K562 (cell line): ENCODE data around the gene PTPRO. TPM values are rescaled to one million over a fixed set of nuclear protein-coding genes. Genes with fewer than 3 reads are reported as not detected.

Experiments
- ATAC-seq: fragments of 200-7000 bp; cut with Tn5 transposase; 3 replicates; pipeline ENCODE4 v1.9.1; 2020; ENCODE audit warnings: moderate library complexity
- BruUV-seq: library from RNA; stranded (reverse); fragments of 400-500 nt; replicated peaks from 2 replicates; lab custom pipeline; 2021; lab: Mats Ljungman, UMichigan
- CTCF ChIA-PET: fragments of 300-600 bp; formaldehyde crosslinking; extraction: SDS; loops from one replicate; lab custom pipeline; 2021; ENCODE audit warnings: low intra/inter-chr PET ratio; lab: Yijun Ruan, JAX
- POLR2A ChIA-PET: fragments of 300-600, 350-650 bp; sonication (Branson Sonifier 250); formaldehyde crosslinking; extraction: SDS; loops from one replicate; lab custom pipeline; 2021; ENCODE audit warnings: antibody characterized with exemption, inconsistent platforms; lab: Yijun Ruan, JAX
- DNase-seq, 4 experiments: peaks; one replicate each; pipeline versions ENCODE4 v3.0.0 to v3.0.0-alpha.2; 2011 to 2018; ENCODE audit warnings: low spot score in 3 of 4, mixed read lengths in 3 of 4; ENCODE audit errors: extremely low read depth in 1 of 4
- FAIRE-seq: peaks from 2 replicates; lab custom pipeline; 2011; peaks lifted over from hg19 to GRCh38; lab: Jason Lieb, UNC
- H2AFZ ChIP-seq: 2 replicates; pipeline ENCODE4 v1.6.0; 2011; ENCODE audit warnings: low read depth, low read length, control low read depth, inconsistent platforms
- H3K27ac ChIP-seq: fragments of 200-600 bp; 3 replicates; pipeline ENCODE4 v1.8.0; 2011; ENCODE audit warnings: low read depth, mild to moderate bottlenecking, control low read depth, inconsistent platforms, low read length, moderate library complexity, mixed read lengths; ENCODE audit errors: extremely low read depth
- H3K27me3 ChIP-seq, 2 experiments: fragments of 300-600 bp in 1 of 2; 2 replicates in 1 of 2; 3 replicates in 1 of 2; pipeline versions ENCODE4 v1.6.0 to v1.8.0; 2011; ENCODE audit warnings: inconsistent platforms in 2 of 2, low read length in 2 of 2, mild to moderate bottlenecking in 1 of 2, mixed read lengths in 1 of 2, moderate library complexity in 1 of 2; ENCODE audit not compliant: control insufficient read depth in 2 of 2, insufficient read depth in 2 of 2
- H3K36me3 ChIP-seq: fragments of 300-600 bp; 3 replicates; pipeline ENCODE4 v1.8.0; 2011; ENCODE audit warnings: mild to moderate bottlenecking, low read length, inconsistent platforms; ENCODE audit not compliant: control insufficient read depth, insufficient read depth
- H3K4me1 ChIP-seq, 2 experiments: fragments of 200-600 bp in 1 of 2; replicated peaks in 1 of 2; 2 replicates in 1 of 2; 3 replicates in 1 of 2; pipeline versions ENCODE4 v1.5.1 to v1.8.0; 2011; ENCODE audit warnings: inconsistent platforms in 2 of 2, low read length in 2 of 2, mild to moderate bottlenecking in 1 of 2, mixed read lengths in 1 of 2, moderate library complexity in 1 of 2; ENCODE audit not compliant: control insufficient read depth in 2 of 2, insufficient read depth in 2 of 2
- H3K4me2 ChIP-seq: 2 replicates; pipeline ENCODE4 v1.6.1; 2011; ENCODE audit warnings: low read length, control low read depth, inconsistent platforms, mixed read lengths; ENCODE audit not compliant: insufficient read depth
- H3K4me3 ChIP-seq: fragments of 200-600 bp; sonication (generic), shearing (Covaris generic); 2 replicates; pipeline ENCODE4 v1.5.1; 2016; ENCODE audit warnings: control low read depth, inconsistent platforms
- H3K79me2 ChIP-seq: fragments of 200-600 bp; 3 replicates; pipeline ENCODE4 v1.8.0; 2011; ENCODE audit warnings: low read length, inconsistent platforms; ENCODE audit not compliant: control insufficient read depth, insufficient read depth
- H3K9ac ChIP-seq, 2 experiments: 2 replicates each; pipeline versions ENCODE4 v1.6.0 to v1.6.1; 2011; ENCODE audit warnings: low read depth in 2 of 2, low read length in 2 of 2, control low read depth in 1 of 2, inconsistent platforms in 1 of 2, mild to moderate bottlenecking in 1 of 2, mixed read lengths in 1 of 2; ENCODE audit not compliant: insufficient read depth in 1 of 2
- H3K9me1 ChIP-seq: one replicate; pipeline ENCODE4 v1.6.0; 2011; ENCODE audit warnings: inconsistent platforms, mild to moderate bottlenecking, low read length, moderate library complexity; ENCODE audit not compliant: control insufficient read depth, insufficient read depth
- H3K9me3 ChIP-seq: replicated peaks from 2 replicates; pipeline ENCODE4 v1.5.1; 2011; ENCODE audit warnings: low read depth, low read length, inconsistent platforms; ENCODE audit not compliant: control insufficient read depth, insufficient read depth
- H4K20me1 ChIP-seq: replicated peaks from 2 replicates; pipeline ENCODE4 v1.6.1; 2011; ENCODE audit warnings: low read length, inconsistent platforms, mixed read lengths; ENCODE audit not compliant: control insufficient read depth, insufficient read depth
- BCOR ChIP-seq: fragments of 450-650 bp; IDR thresholded peaks from 2 replicates; pipeline ENCODE4 v1.6.1; 2016
- CHCHD3 ChIP-seq: fragments of 250-450 bp; sonication (Bioruptor Pico); IDR thresholded peaks from 2 replicates; pipeline ENCODE4 v2.1.2; 2022; ENCODE audit warnings: mild to moderate bottlenecking
- ESRRA ChIP-seq: fragments of 450-650 bp; IDR thresholded peaks from 2 replicates; pipeline ENCODE4 v1.6.1; 2014; ENCODE audit warnings: low read depth, mild to moderate bottlenecking, moderate library complexity, borderline replicate concordance
- FOXK2 ChIP-seq, 2 experiments: fragments of 450-650 bp; IDR thresholded peaks in 1 of 2; conservative IDR thresholded peaks in 1 of 2; 2 replicates each; pipeline ENCODE4 v1.6.1; 2016; ENCODE audit warnings: low read depth in 2 of 2, mild to moderate bottlenecking in 1 of 2
- GATA2 ChIP-seq: sonication (generic); formaldehyde crosslinking; IDR thresholded peaks from 2 replicates; pipeline ENCODE4 v1.4.0; 2020; ENCODE audit warnings: mild to moderate bottlenecking, missing genetic modification reagents
- GATAD2B ChIP-seq: fragments of 450-650 bp; IDR thresholded peaks from 2 replicates; pipeline ENCODE4 v1.6.1; 2017; ENCODE audit warnings: mild to moderate bottlenecking, borderline replicate concordance
- JUND ChIP-seq, 2 experiments: IDR thresholded peaks; 2 replicates in 1 of 2; 3 replicates in 1 of 2; pipeline ENCODE4 v1.6.1; 2011; ENCODE audit warnings: borderline replicate concordance in 2 of 2, low read depth in 2 of 2, low read length in 2 of 2, improper control_type of control experiment in 1 of 2, missing biosample characterization in 1 of 2, missing genetic modification characterization in 1 of 2, missing genetic modification reagents in 1 of 2
- MEF2D ChIP-seq: conservative IDR thresholded peaks from 2 replicates; pipeline ENCODE4 v1.6.1; 2016; ENCODE audit warnings: low read depth, missing genetic modification characterization, missing compliant biosample characterization
- NCOA2 ChIP-seq, 2 experiments: fragments of 450-650 bp; IDR thresholded peaks; 2 replicates each; pipeline ENCODE4 v1.6.1; 2018; ENCODE audit warnings: mild to moderate bottlenecking in 2 of 2, moderate library complexity in 1 of 2; ENCODE audit not compliant: partially characterized antibody in 2 of 2
- NFRKB ChIP-seq: fragments of 450-650 bp; IDR thresholded peaks from 2 replicates; pipeline ENCODE4 v1.6.1; 2016; ENCODE audit warnings: low read depth
- ZBTB34 ChIP-seq: fragments of 250-450 bp; sonication (Bioruptor Pico); IDR thresholded peaks from 2 replicates; pipeline ENCODE4 v1.8.0; 2021; ENCODE audit warnings: mild to moderate bottlenecking, moderate library complexity
- ZBTB49 ChIP-seq: sonication (generic); formaldehyde crosslinking; IDR thresholded peaks from 2 replicates; pipeline ENCODE4 v1.8.0; 2022; ENCODE audit warnings: missing genetic modification reagents, mild to moderate bottlenecking, borderline replicate concordance
- ZNF586 ChIP-seq: fragments of 450-650 bp; formaldehyde crosslinking; conservative IDR thresholded peaks from 2 replicates; pipeline ENCODE4 v1.4.0; 2020; ENCODE audit warnings: mild to moderate bottlenecking, moderate library complexity
- WGBS: fragments of 100-300 bp; shearing (Covaris generic); methylation state at CpG from one replicate; pipeline ENCODE4 v1.1.6; 2016; ENCODE audit warnings: low coverage, mixed read lengths; ENCODE audit not compliant: insufficient coverage; ENCODE audit errors: missing lambda C conversion rate; 5-methylcytosine and 5-hydroxymethylcytosine counted together
- in situ Hi-C: fragments of 300-500 bp; cut with MboI; formaldehyde crosslinking; loops from 4 replicates; pipeline ENCODE4 v1.15.0; 2018; ENCODE audit warnings: inconsistent platforms, mixed read lengths
- intact Hi-C: fragments of 100-400 bp; cut with micrococcal nuclease; formaldehyde crosslinking; loops from 2 replicates; pipeline ENCODE4 v1.14.2; 2022
- polyA plus RNA-seq, 8 experiments: library from polyadenylated mRNA; depleted of rRNA in 4 of 8; stranded (reverse) in 5 of 8; unstranded in 3 of 8; fragments of >200 nt; fragmentation: Nextera tagmentation in 2 of 8; fragmentation: Illumina TruSeq in 1 of 8; extraction: Ambion mirVana in 2 of 8; extraction: Trizol in 1 of 8; gene quantifications; 2 replicates each; pipeline versions ENCODE4 v1.2.1 to v1.2.3, GENCODE V29; 2011 to 2014; ENCODE audit warnings: inconsistent platforms in 1 of 8, missing spikeins in 1 of 8
- total RNA-seq, 7 experiments: library from RNA; depleted of rRNA in 6 of 7; stranded (reverse); fragments of >200 nt in 6 of 7; fragmentation: Illumina TruSeq in 2 of 7; extraction: Trizol in 2 of 7; gene quantifications; 2 replicates each; pipeline versions ENCODE4 v1.2.1 to v1.2.3, GENCODE V29; 2011 to 2021; ENCODE audit warnings: low replicate concordance in 1 of 7
- TF ChIP-seq, protein P1 (sequence below): fragments of 250-450 bp; sonication (Bioruptor Pico); IDR thresholded peaks from 2 replicates; pipeline ENCODE4 v1.8.0; 2022; ENCODE audit warnings: moderate library complexity, mild to moderate bottlenecking, inconsistent platforms
- TF ChIP-seq, protein P2 (sequence below): sonication (generic); formaldehyde crosslinking; IDR thresholded peaks from 2 replicates; pipeline ENCODE4 v1.9.0; 2022; ENCODE audit warnings: mild to moderate bottlenecking, missing genetic modification reagents

Gene PTPRO
- total and polyA plus RNA-seq, 9 of the 15 experiments (the other 6 are each of a cell fraction or from before 2014, with no cell fraction given), result 0.22 TPM; not detected in 8

DNA sequence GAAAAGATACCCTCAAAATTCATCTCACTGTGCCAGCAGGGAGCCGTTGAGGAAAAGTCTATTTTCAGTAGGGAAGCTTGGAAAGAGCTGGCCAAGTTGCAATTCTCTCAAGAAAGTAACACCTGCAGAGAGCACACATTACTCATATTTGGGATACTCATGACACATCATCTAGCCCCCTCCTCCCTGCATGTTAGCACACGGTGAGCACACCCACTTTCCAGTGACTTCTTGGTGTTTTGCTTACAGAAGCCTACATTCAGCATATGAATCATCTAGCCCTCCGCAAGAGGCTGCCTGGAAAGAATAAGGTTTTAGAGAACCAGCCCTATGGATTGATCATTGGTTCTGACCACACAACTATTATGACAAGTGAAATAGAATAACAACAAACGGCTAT lies 124.5 kb downstream of the PTPRO start (continued):
- no peak for TF ChIP-seq CHCHD3 (CRISPR knock-in tag)
- TF ChIP-seq, all 486 proteins: peak for 0

- Histone ChIP-seq H3K9ac (no peak overlapping the region), H3K27me3 (no peaks in the 10 kb centered on the region), H3K9me3 (no peaks in the 10 kb centered on the region), H3K27ac (no peak overlapping the region), H2AFZ (no peak overlapping the region), H3K4me2 (no peak overlapping the region), H3K4me1 (no peaks in the 10 kb centered on the region), H4K20me1 (no peaks in the 10 kb centered on the region), H3K79me2 (no peaks in the 10 kb centered on the region), H3K36me3 (no peaks in the 10 kb centered on the region), H3K4me3 (no peak overlapping the region), H3K9me1 (no peaks in the 10 kb centered on the region)
- in situ Hi-C loops, result no loop called here
- no TSS peak for BruUV-seq
- ChIA-PET CTCF (no interaction called here), POLR2A (no interaction called here)
- intact Hi-C loops, result no loop called here
- no peak for ATAC-seq
- FAIRE-seq, result no peak
- DNase-seq, result no peak
- 0% methylated on average over 1 of the region's 1 CpG for WGBS
- TF ChIP-seq MEF2D (no peak), ZBTB34 (no peak), GATA2 (no peak), ESRRA (no peak), ZBTB49 (CRISPR knock-in tag) (no peak), BCOR (no peak), FOXK2 (conservative IDR thresholded peaks at IDR 0.05 in 1 of 2, IDR thresholded peaks at IDR 0.05 in 1 of 2; ENCODE audit: low read depth in 2 of 2) (no peak), NCOA2 (IDR thresholded peaks at IDR 0.05; ENCODE audit: partially characterized antibody in 2 of 2) (no peak), GATAD2B (no peak), ZNF586 (CRISPR knock-in tag) (no peak), NFRKB (no peak), JUND (IDR thresholded peaks at IDR 0.05; ENCODE audit: borderline replicate concordance, low read depth, low read length) (no peak), JUND (tag; IDR thresholded peaks at IDR 0.05; ENCODE audit: borderline replicate concordance, low read depth, low read length) (no peak)
- TF ChIP-seq, protein P1, sequence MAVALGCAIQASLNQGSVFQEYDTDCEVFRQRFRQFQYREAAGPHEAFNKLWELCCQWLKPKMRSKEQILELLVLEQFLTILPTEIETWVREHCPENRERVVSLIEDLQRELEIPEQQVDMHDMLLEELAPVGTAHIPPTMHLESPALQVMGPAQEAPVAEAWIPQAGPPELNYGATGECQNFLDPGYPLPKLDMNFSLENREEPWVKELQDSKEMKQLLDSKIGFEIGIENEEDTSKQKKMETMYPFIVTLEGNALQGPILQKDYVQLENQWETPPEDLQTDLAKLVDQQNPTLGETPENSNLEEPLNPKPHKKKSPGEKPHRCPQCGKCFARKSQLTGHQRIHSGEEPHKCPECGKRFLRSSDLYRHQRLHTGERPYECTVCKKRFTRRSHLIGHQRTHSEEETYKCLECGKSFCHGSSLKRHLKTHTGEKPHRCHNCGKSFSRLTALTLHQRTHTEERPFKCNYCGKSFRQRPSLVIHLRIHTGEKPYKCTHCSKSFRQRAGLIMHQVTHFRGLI (CRISPR knock-in tag), result no peak
- TF ChIP-seq, protein P2, sequence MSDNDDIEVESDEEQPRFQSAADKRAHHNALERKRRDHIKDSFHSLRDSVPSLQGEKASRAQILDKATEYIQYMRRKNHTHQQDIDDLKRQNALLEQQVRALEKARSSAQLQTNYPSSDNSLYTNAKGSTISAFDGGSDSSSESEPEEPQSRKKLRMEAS (CRISPR knock-in tag), result no peak
Measured at GRCh38 chr12:15453613-15454012, 131.3 kb downstream of the PTPRO start.
